Measurements from ENCODE around the gene ABCG1. TPM values are rescaled to one million over a fixed set of nuclear protein-coding genes. Genes with fewer than 3 reads are reported as not detected.

Gene ABCG1
- total RNA-seq, 1 experiment from 2014 or later, result not detected

DNA sequence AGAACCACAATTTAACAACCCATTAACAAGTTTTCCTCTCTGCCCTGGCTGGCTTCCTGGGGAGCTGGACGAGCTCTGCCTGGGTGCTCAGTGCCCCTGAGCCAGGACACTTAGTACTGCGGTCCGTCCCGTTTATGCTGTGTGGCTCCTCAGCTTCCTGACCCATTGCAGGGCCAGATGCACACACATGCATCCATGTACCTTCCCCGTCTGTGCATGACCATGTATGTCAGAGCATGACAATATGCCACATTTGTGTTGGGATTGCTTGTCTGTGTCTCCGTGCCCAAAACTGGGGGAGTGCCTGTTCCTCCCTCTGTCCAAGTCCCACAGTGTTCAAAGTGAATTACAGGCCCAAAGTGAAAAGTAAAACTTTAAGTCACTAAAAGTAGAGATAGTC lies 106.0 kb downstream of the ABCG1 start:
- Mint-ChIP-seq H3K36me3 (ENCODE audit: insufficient read depth, unreplicated experiment) (peaks cover 5% of the 10 kb centered on the region), H3K27me3 (ENCODE audit: insufficient read depth, unreplicated experiment) (no peaks in the 10 kb centered on the region)
- DNase-seq, result no peak

DNA sequence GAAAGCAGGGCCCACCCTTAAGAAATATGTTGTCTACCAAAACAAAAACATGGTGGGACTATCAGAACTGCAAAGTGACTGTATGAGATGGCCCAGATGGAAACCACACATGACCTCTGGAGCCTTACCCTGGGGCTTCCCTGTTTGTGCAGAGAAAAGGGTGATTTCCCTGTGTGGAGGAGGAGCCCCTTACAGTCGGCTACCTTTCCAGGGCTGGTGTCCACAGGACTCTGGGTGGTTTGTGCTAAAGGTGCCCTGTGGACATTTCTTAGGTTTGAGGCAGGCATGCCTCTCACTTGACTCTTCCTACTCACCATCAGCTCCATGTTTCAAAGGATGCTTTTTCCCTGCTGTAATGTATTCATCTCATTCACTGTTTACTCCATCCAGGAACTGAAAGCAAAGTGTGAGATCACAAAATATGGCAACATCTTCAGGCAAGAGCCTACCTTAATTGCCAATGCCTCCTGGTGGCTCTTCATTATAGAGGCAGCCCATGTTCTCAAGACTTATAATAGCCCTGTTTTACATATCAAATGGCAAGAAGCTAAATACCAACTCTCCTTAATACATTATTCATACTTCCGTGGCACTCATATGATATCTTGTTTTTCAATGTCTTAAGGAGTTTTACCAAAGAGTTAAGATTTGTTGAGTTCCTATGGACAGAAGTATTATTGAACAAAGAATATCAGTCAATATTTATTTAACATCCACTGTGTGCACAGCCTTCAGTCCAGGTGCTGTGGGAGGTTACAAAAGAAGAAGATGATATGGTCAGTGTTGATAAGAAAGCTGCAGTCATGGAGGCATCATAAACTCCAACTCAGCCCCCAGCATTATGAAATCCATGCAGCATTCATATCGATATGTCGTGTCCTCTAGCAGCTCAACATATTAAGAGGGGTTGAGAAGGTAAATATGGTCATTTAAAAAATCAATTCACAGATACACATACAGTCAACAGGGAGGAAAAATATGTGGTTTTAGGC lies 111.7 kb downstream of the ABCG1 start:
- peak overlapping the region; percentile 90 for H3K27ac Mint-ChIP-seq (ENCODE audit: unreplicated experiment)
- H3K4me1 Mint-ChIP-seq (ENCODE audit: low read depth, unreplicated experiment), result peaks cover 40% of the 10 kb centered on the region
- peaks cover 33% of the 10 kb centered on the region for H3K4me1 ChIP-seq
- H3K9me3 Mint-ChIP-seq (ENCODE audit: unreplicated experiment), result peaks cover 46% of the 10 kb centered on the region
- intact Hi-C loops (cut with micrococcal nuclease; ENCODE audit: unreplicated experiment), result loop anchor here (1.0 to 5.0 kb wide), 3 partner anchors 15 to 122 kb away; partner anchors contain the start of genes TFF1 and TFF3
- H3K4me3 ChIP-seq (ENCODE audit: low read depth, low read length), result no peak overlapping the region
- no peaks in the 10 kb centered on the region for H3K36me3 ChIP-seq (ENCODE audit: control insufficient read depth, insufficient read depth, low read length)
- peak; percentile 52 to 61 for DNase-seq
- peak overlapping the region; percentile 66 for H3K4me3 Mint-ChIP-seq (ENCODE audit: unreplicated experiment)
- H3K27me3 ChIP-seq (replicated peaks; ENCODE audit: control insufficient read depth, insufficient read depth, low read length), result no peaks in the 10 kb centered on the region
- TF ChIP-seq, protein P1, sequence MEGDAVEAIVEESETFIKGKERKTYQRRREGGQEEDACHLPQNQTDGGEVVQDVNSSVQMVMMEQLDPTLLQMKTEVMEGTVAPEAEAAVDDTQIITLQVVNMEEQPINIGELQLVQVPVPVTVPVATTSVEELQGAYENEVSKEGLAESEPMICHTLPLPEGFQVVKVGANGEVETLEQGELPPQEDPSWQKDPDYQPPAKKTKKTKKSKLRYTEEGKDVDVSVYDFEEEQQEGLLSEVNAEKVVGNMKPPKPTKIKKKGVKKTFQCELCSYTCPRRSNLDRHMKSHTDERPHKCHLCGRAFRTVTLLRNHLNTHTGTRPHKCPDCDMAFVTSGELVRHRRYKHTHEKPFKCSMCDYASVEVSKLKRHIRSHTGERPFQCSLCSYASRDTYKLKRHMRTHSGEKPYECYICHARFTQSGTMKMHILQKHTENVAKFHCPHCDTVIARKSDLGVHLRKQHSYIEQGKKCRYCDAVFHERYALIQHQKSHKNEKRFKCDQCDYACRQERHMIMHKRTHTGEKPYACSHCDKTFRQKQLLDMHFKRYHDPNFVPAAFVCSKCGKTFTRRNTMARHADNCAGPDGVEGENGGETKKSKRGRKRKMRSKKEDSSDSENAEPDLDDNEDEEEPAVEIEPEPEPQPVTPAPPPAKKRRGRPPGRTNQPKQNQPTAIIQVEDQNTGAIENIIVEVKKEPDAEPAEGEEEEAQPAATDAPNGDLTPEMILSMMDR (IDR thresholded peaks at IDR 0.05; ENCODE audit: insufficient read depth in 1 of 2, low read depth in 1 of 2, low read length in 1 of 2, severe bottlenecking in 1 of 2, unreplicated experiment in 1 of 2), result peak in 1 of 2 experiments; percentile 8
- peaks cover 15% of the 10 kb centered on the region for H3K9me3 ChIP-seq
- ChIA-PET CTCF (interaction anchor here (0.8 to 1.2 kb wide), 2 partner anchors 16 to 22 kb away, joined by 3 to 5 read pairs; partner anchors contain the start of gene TFF3), POLR2A (no interaction called here)
- BruUV-seq (replicated peaks), result no TSS peak
- H3K27me3 Mint-ChIP-seq (ENCODE audit: insufficient read depth, unreplicated experiment), result no peaks in the 10 kb centered on the region
- peaks cover 6% of the 10 kb centered on the region for H3K36me3 Mint-ChIP-seq (ENCODE audit: insufficient read depth, unreplicated experiment)

More for the DNA sequence above, 106.0 kb downstream of the ABCG1 start:
- H3K9me3 Mint-ChIP-seq (ENCODE audit: unreplicated experiment), result peaks cover 33% of the 10 kb centered on the region
- no peak overlapping the region for H3K27ac Mint-ChIP-seq (ENCODE audit: unreplicated experiment)
- CTCF ChIA-PET, result no interaction called here
- H3K4me3 Mint-ChIP-seq (ENCODE audit: unreplicated experiment), result no peak overlapping the region
- BruUV-seq (replicated peaks), result no TSS peak
- Histone ChIP-seq H3K27me3 (replicated peaks; ENCODE audit: control insufficient read depth, insufficient read depth, low read length) (no peaks in the 10 kb centered on the region), H3K4me3 (ENCODE audit: low read depth, low read length) (no peak overlapping the region), H3K4me1 (no peaks in the 10 kb centered on the region; the same call in none of the 2 replicates), H3K36me3 (ENCODE audit: control insufficient read depth, insufficient read depth, low read length) (no peaks in the 10 kb centered on the region), H3K9me3 (no peaks in the 10 kb centered on the region)
- TF ChIP-seq, protein P1 (IDR thresholded peaks at IDR 0.05; ENCODE audit: insufficient read depth in 1 of 2, low read depth in 1 of 2, low read length in 1 of 2, severe bottlenecking in 1 of 2, unreplicated experiment in 1 of 2), result no peak
- intact Hi-C loops (cut with micrococcal nuclease; ENCODE audit: unreplicated experiment), result no loop called here
- POLR2A ChIA-PET, result no interaction called here
- peaks cover 6% of the 10 kb centered on the region for H3K4me1 Mint-ChIP-seq (ENCODE audit: low read depth, unreplicated experiment)

DNA sequence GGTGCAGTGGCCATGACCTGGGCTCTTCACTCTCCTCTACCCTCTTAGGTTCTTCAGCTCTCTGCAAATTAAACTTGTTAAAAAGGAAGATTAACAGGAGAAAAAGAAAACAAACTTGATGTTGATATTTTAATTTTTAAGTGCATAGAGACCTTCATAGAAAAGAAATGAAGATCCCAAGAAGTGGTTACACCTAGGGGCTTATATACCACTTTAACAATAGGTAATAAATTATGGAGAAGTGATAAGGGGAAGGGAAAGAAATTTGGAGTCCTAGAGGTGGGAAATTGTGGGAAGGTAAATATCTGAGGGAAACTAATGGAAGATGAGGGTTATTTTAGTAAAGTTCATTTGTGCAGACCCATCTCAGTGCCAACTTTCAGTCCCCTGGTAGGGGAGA lies 112.7 kb downstream of the ABCG1 start:
- peak overlapping the region; percentile 90 for H3K27ac Mint-ChIP-seq (ENCODE audit: unreplicated experiment)
- peaks cover 46% of the 10 kb centered on the region for H3K9me3 Mint-ChIP-seq (ENCODE audit: unreplicated experiment)
- ChIA-PET POLR2A (no interaction called here), CTCF (interaction anchor here (1.2 kb wide), 1 partner anchor 23 kb away, joined by 5 read pairs; no protein-coding TSS in a partner anchor)
- H3K27me3 Mint-ChIP-seq (ENCODE audit: insufficient read depth, unreplicated experiment), result no peaks in the 10 kb centered on the region
- no peak for DNase-seq
- BruUV-seq (replicated peaks), result no TSS peak
- H3K9me3 ChIP-seq, result peaks cover 15% of the 10 kb centered on the region
- peaks cover 40% of the 10 kb centered on the region for H3K4me1 Mint-ChIP-seq (ENCODE audit: low read depth, unreplicated experiment)
- H3K27me3 ChIP-seq (replicated peaks; ENCODE audit: control insufficient read depth, insufficient read depth, low read length), result no peaks in the 10 kb centered on the region
- peaks cover 6% of the 10 kb centered on the region for H3K36me3 Mint-ChIP-seq (ENCODE audit: insufficient read depth, unreplicated experiment)
- H3K36me3 ChIP-seq (ENCODE audit: control insufficient read depth, insufficient read depth, low read length), result no peaks in the 10 kb centered on the region
- TF ChIP-seq, protein P1 (IDR thresholded peaks at IDR 0.05; ENCODE audit: insufficient read depth in 1 of 2, low read depth in 1 of 2, low read length in 1 of 2, severe bottlenecking in 1 of 2, unreplicated experiment in 1 of 2), result no peak
- intact Hi-C loops (cut with micrococcal nuclease; ENCODE audit: unreplicated experiment), result loop anchor here (1.0 to 5.0 kb wide), 3 partner anchors 16 to 121 kb away; partner anchors contain the start of genes TFF1 and TFF3
- peak overlapping the region; percentile 66 for H3K4me3 Mint-ChIP-seq (ENCODE audit: unreplicated experiment)
- peaks cover 33% of the 10 kb centered on the region for H3K4me1 ChIP-seq
- no peak overlapping the region for H3K4me3 ChIP-seq (ENCODE audit: low read depth, low read length)

All from Caco-2 (cell line).